Esophagus squamous epithelium (tissue), 5 donors: Measurements from ENCODE around the gene GNPDA2. TPM values are rescaled to one million over a fixed set of nuclear protein-coding genes. Genes with fewer than 3 reads are reported as not detected.
"Not testable (repeated sequence)": the region's sequence is repeated elsewhere in the genome, so short reads cannot be mapped to it uniquely, and the experiment has no call there.

Experiments used
- DNase-seq: peaks from one replicate; lab custom pipeline; 2025; lab: John Stamatoyannopoulos, UW
- H3K27ac ChIP-seq, 4 donors: fragments of 200-600 bp; sonication (generic); one replicate each; pipeline ENCODE4 v1.5.1; 2016 to 2019; ENCODE audit warnings: mild to moderate bottlenecking in 1 of 4
- H3K27me3 ChIP-seq, 4 donors: fragments of 200-600 bp; sonication (generic); 1 replicate in 3 of 4; 2 replicates in 1 of 4; pipeline versions ENCODE4 v1.5.1 to v1.6.0; 2017 to 2021; ENCODE audit warnings: antibody characterized with exemption in 1 of 4
- H3K36me3 ChIP-seq, 3 donors: fragments of 200-600 bp; sonication (generic); one replicate each; pipeline ENCODE4 v1.5.1; 2016 to 2019
- H3K4me1 ChIP-seq, 3 donors: fragments of 200-600 bp; sonication (generic); one replicate each; pipeline ENCODE4 v1.5.1; 2017 to 2019
- H3K4me3 ChIP-seq, 4 donors: fragments of 200-600 bp; sonication (generic); 1 replicate in 3 of 4; 2 replicates in 1 of 4; pipeline ENCODE4 v1.5.1; 2016 to 2019; ENCODE audit warnings: mild to moderate bottlenecking in 2 of 4, moderate library complexity in 1 of 4
- H3K9me3 ChIP-seq, 3 donors: fragments of 200-600 bp; sonication (generic); one replicate each; pipeline ENCODE4 v1.5.1; 2016 to 2019
- POLR2A ChIP-seq, 4 donors: fragments of 450-650 bp; IDR thresholded peaks; one replicate each; pipeline ENCODE4 v1.6.1; 2017; ENCODE audit warnings: antibody characterized with exemption in 4 of 4, mild to moderate bottlenecking in 4 of 4, moderate library complexity in 3 of 4
- WGBS, 2 donors: methylation state at CpG; one replicate each; pipeline ENCODE4 v1.1.5; 2018; 5-methylcytosine and 5-hydroxymethylcytosine counted together
- intact Hi-C: fragments of 100-400 bp; cut with DNase I; formaldehyde crosslinking; loops from one replicate; pipeline ENCODE4 v1.15.0; 2022
- total RNA-seq, 4 donors: library from RNA; depleted of rRNA; stranded (reverse); fragments of >200 nt; gene quantifications; one replicate each; pipeline ENCODE4 v1.1.0, GENCODE V29; 2016
- TF ChIP-seq, protein P1 (sequence below), 6 experiments: fragments of 450-650 bp in 4 of 6; fragments of 200-600 bp in 2 of 6; sonication (generic) in 2 of 6; IDR thresholded peaks; one replicate each; pipeline ENCODE4 v1.5.1; 2016 to 2019; ENCODE audit warnings: antibody characterized with exemption in 6 of 6, mild to moderate bottlenecking in 4 of 6, moderate library complexity in 4 of 6
- donor health status: DM: yes; HTN: yes; CAD: no.

Gene GNPDA2
- total RNA-seq, 4 donors from 2014 or later, result 4.0 to 15.4 (median 10.4) TPM

- TF ChIP-seq, protein P1, sequence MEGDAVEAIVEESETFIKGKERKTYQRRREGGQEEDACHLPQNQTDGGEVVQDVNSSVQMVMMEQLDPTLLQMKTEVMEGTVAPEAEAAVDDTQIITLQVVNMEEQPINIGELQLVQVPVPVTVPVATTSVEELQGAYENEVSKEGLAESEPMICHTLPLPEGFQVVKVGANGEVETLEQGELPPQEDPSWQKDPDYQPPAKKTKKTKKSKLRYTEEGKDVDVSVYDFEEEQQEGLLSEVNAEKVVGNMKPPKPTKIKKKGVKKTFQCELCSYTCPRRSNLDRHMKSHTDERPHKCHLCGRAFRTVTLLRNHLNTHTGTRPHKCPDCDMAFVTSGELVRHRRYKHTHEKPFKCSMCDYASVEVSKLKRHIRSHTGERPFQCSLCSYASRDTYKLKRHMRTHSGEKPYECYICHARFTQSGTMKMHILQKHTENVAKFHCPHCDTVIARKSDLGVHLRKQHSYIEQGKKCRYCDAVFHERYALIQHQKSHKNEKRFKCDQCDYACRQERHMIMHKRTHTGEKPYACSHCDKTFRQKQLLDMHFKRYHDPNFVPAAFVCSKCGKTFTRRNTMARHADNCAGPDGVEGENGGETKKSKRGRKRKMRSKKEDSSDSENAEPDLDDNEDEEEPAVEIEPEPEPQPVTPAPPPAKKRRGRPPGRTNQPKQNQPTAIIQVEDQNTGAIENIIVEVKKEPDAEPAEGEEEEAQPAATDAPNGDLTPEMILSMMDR (IDR thresholded peaks at IDR 0.05), result no peak
- no peak for TF ChIP-seq POLR2A (IDR thresholded peaks at IDR 0.05)
- Histone ChIP-seq H3K4me3 (no peak overlapping the region), H3K27ac (no peak overlapping the region), H3K9me3 (no peaks in the 10 kb centered on the region), H3K27me3 (no peaks in the 10 kb centered on the region), H3K36me3 (no peaks in the 10 kb centered on the region), H3K4me1 (no peaks in the 10 kb centered on the region)
- 85 to 91% methylated on average over 2 of the region's 2 CpGs for WGBS, 2 donors
- no peak for DNase-seq
- intact Hi-C loops, result no loop called here
Observed at GRCh38 chr4:44736900-44737299, 10.5 kb upstream of the GNPDA2 start.

- H3K27me3 ChIP-seq, H3K9me3 ChIP-seq, H3K27ac ChIP-seq, intact Hi-C loops, H3K36me3 ChIP-seq, DNase-seq, H3K4me3 ChIP-seq: not testable (repeated sequence)
- peaks cover 6 to 28% (median 10%) of the 10 kb centered on the region in 3 donors for H3K4me1 ChIP-seq
- WGBS, 2 donors, result 93 to 95% methylated on average over 9 of the region's 9 CpGs
Observed at GRCh38 chr4:44728694-44729093, 2.3 kb upstream of the GNPDA2 start.

GRCh38 chr4:44727471-44727870 lies 1.1 kb upstream of the GNPDA2 start:
- TF ChIP-seq, protein P1 (IDR thresholded peaks at IDR 0.05), result no peak
- TF ChIP-seq POLR2A (IDR thresholded peaks at IDR 0.05), result no peak
- peaks cover 6 to 30% (median 10%) of the 10 kb centered on the region in 3 donors for H3K4me1 ChIP-seq
- H3K4me3 ChIP-seq, result no peak overlapping the region
- no peak overlapping the region for H3K27ac ChIP-seq
- intact Hi-C loops, result no loop called here
- H3K36me3 ChIP-seq, result no peaks in the 10 kb centered on the region
- H3K9me3 ChIP-seq, result no peaks in the 10 kb centered on the region
- no peak for DNase-seq
- no peaks in the 10 kb centered on the region for H3K27me3 ChIP-seq
- 82 to 86% methylated on average over 6 of the region's 6 CpGs for WGBS, 2 donors

DNA sequence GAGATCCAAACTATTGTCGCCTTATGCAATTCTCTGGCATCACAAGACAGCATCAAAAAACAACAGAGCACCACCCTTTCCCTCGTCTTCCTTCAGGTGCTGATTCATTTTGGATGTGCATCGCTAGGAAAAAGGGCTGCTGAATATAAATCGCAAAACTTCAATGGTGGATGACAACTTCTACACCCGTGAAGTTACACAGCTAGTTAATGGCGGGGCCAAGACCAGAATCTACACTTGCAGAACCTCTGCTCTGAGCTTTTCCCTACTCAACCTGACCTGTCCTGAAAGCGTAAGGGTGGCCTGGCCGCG lies 674 bp downstream of the GNPDA2 start:
- peaks cover 6 to 38% (median 10%) of the 10 kb centered on the region in 3 donors for H3K4me1 ChIP-seq
- TF ChIP-seq, protein P1 (IDR thresholded peaks at IDR 0.05), result no peak
- WGBS, 2 donors, result 1 to 7% methylated on average over 6 to 8 of the region's 9 CpGs
- no peaks in the 10 kb centered on the region for H3K27me3 ChIP-seq
- no peaks in the 10 kb centered on the region for H3K36me3 ChIP-seq
- intact Hi-C loops, result no loop called here
- H3K9me3 ChIP-seq, result no peaks in the 10 kb centered on the region
- H3K4me3 ChIP-seq, result peak overlapping the region; percentile 60 to 91 (median 78)
- peak overlapping the region; percentile 77 to 92 (median 86) for H3K27ac ChIP-seq
- no peak for DNase-seq

DNA sequence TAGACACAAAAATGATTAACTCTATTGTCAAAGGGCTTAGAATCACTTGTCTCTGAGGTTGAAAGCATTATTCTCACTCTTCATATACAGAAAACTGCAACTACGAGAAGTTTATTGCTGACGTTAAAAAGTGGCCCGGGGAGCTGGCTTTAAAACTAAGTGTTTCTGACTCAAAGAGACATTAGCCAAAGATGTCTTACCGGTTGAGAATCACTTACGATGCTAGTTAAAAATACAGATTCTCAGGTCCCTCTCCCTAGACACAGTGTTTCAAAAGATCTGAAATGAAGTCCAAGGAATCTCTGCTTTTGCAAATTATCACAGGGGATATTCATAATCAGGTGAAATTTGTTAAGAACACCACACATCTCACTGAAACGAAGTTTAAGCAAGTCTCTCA lies 1.2 kb downstream of the GNPDA2 start:
- H3K9me3 ChIP-seq, result no peaks in the 10 kb centered on the region
- peak overlapping the region in 2 of 4 donors; percentile 85 to 87 for H3K27ac ChIP-seq
- DNase-seq, result no peak
- intact Hi-C loops, result no loop called here
- WGBS, 2 donors, result 48 to 53% methylated on average over 6 of the region's 6 CpGs
- H3K27me3 ChIP-seq, result no peaks in the 10 kb centered on the region
- H3K36me3 ChIP-seq, result no peaks in the 10 kb centered on the region
- peaks cover 6 to 38% (median 10%) of the 10 kb centered on the region in 3 donors for H3K4me1 ChIP-seq
- H3K4me3 ChIP-seq, result peak overlapping the region; percentile 60 to 91 (median 78)
- no peak for TF ChIP-seq POLR2A (IDR thresholded peaks at IDR 0.05)
- TF ChIP-seq, protein P1 (IDR thresholded peaks at IDR 0.05), result no peak

DNA sequence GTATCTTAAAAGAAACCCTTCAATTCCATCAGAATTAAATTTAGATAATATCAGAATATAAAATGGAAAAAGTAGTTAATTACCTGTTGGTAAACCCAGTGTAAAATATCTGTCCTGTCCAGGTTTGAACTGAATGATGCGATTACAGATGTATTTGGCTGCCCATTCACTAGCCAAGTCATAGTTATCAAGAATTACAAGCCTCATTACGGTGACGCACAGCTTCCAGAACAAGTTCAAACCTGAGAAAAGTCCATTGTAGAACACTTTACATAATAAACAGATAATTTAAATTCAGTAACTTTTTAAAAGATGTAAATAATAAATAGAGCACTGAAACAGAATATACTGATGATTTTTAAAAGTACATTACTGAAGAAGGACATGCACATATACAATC lies 4.4 kb downstream of the GNPDA2 start:
- Histone ChIP-seq H3K9me3 (no peaks in the 10 kb centered on the region), H3K36me3 (no peaks in the 10 kb centered on the region), H3K27me3 (no peaks in the 10 kb centered on the region), H3K4me1 (peaks cover 2 to 34% (median 10%) of the 10 kb centered on the region in 3 donors), H3K4me3 (no peak overlapping the region), H3K27ac (no peak overlapping the region)
- DNase-seq, result no peak
- TF ChIP-seq POLR2A (IDR thresholded peaks at IDR 0.05), result no peak
- TF ChIP-seq, protein P1 (IDR thresholded peaks at IDR 0.05), result no peak
- intact Hi-C loops, result no loop called here
- 46 to 57% methylated on average over 3 of the region's 3 CpGs for WGBS, 2 donors
